Psoas muscle (tissue), 8 donors: ENCODE results near the gene GFPT1. TPM values are rescaled to one million over a fixed set of nuclear protein-coding genes. Genes with fewer than 3 reads are reported as not detected.

ENCODE experiments used
- ATAC-seq, 4 donors: fragments of 200-7000 bp; cut with Tn5 transposase; one replicate each; pipeline ENCODE4 v1.9.1; 2020; ENCODE audit warnings: moderate library complexity in 3 of 4, mild to moderate bottlenecking in 2 of 4
- DNase-seq, 2 donors: peaks; one replicate each; pipeline ENCODE4 v3.0.0-alpha.2; 2020
- H3K27ac ChIP-seq: fragments of 200-600 bp; one replicate; pipeline ENCODE4 v1.8.0; 2022
- H3K27me3 ChIP-seq, 3 donors: fragments of 200-600 bp in 1 of 3; one replicate each; pipeline versions ENCODE4 v1.6.1 to v1.8.0; 2013 to 2022; ENCODE audit warnings: low read length in 2 of 3, mild to moderate bottlenecking in 2 of 3, moderate library complexity in 1 of 3; ENCODE audit not compliant: insufficient read depth in 3 of 3
- H3K36me3 ChIP-seq, 2 donors: fragments of 200-600 bp in 1 of 2; one replicate each; pipeline versions ENCODE4 v1.6.1 to v1.8.0; 2013 to 2022; ENCODE audit warnings: low read depth in 1 of 2, mild to moderate bottlenecking in 1 of 2, moderate library complexity in 1 of 2; ENCODE audit not compliant: insufficient read depth in 1 of 2
- H3K4me1 ChIP-seq: fragments of 200-600 bp; one replicate; pipeline ENCODE4 v1.8.0; 2022
- H3K4me3 ChIP-seq: fragments of 200-600 bp; one replicate; pipeline ENCODE4 v1.8.0; 2022; ENCODE audit warnings: mild to moderate bottlenecking
- H3K9me3 ChIP-seq: fragments of 200-600 bp; one replicate; pipeline ENCODE4 v1.8.0; 2022
- WGBS, 3 donors: extraction: QIAGEN DNeasy Blood & Tissue Kit; methylation state at CpG; one replicate each; pipeline versions ENCODE4 v1.1.6 to v1.1.7; 2013; 5-methylcytosine and 5-hydroxymethylcytosine counted together
- intact Hi-C, 2 donors: fragments of 100-400 bp; cut with DNase I; formaldehyde crosslinking; loops; one replicate each; pipeline versions ENCODE4 v1.11.0 to v1.14.2; 2022
- polyA plus RNA-seq, 3 donors: library from polyadenylated mRNA; stranded (reverse); fragments of 200-250 nt; gene quantifications; one replicate each; pipeline ENCODE4 v1.2.3, GENCODE V29; 2013
- total RNA-seq, 4 donors: library from RNA; stranded (reverse); fragmentation: NEBNext Ultra II Directional in 2 of 4; extraction: Animal tissue kit (Norgen Biotek cat#: 25700) in 2 of 4; gene quantifications; one replicate each; pipeline versions ENCODE4 v1.2.1 to v1.2.4, GENCODE V29; 2021 to 2023
- TF ChIP-seq, protein P1 (sequence below): fragments of 200-600 bp; IDR thresholded peaks from one replicate; pipeline ENCODE4 v1.8.0; 2022; ENCODE audit warnings: antibody characterized with exemption
- donor health status: healthy with polysubstance abuse.
- donor health status: DM: no; HTN: no; CAD: no; lungs with moderate emphysema.
- donor health status: Bipolar disorder and iron deficiency.
- donor health status: healthy.
- donor health status: DM: yes; HTN: yes; CAD: no.
- donor health status: DM: no; HTN: no; CAD: no.
- donor health status: DM: no; HTN: no; CAD: no.
- donor health status: DM: yes; HTN: yes; CAD: no.

GFPT1 gene
- total and polyA plus RNA-seq, 7 donors, result 5.7 to 34.5 (median 19.8) TPM

DNA sequence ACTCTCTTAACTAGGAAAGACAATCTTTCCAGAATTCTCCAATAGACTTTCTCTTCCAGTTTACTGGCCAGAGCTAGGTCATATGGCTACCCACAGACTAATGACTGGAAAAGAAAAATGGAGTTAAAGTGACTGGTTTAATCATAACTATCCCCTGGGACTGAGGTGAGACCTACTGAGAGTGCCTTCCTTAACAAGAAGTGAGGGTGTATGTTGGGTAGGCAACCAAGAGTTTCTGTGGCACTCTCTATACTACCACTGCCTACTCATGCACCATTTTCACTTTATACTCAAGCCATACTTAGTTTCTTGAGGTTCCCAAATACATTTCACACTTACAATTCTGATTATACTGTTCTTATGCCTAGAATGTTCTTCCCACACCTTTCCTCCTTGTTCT lies 6.9 kb upstream of the GFPT1 start:
- no peaks in the 10 kb centered on the region for H3K9me3 ChIP-seq
- H3K36me3 ChIP-seq, result peaks cover 0 to 19% of the 10 kb centered on the region in 2 donors
- ATAC-seq, result no peak
- no peaks in the 10 kb centered on the region for H3K27me3 ChIP-seq
- intact Hi-C loops, result no loop called here
- H3K27ac ChIP-seq, result peak overlapping the region; percentile 25
- no peak for DNase-seq
- peaks cover 17% of the 10 kb centered on the region for H3K4me1 ChIP-seq
- H3K4me3 ChIP-seq, result no peak overlapping the region
- TF ChIP-seq, protein P1, sequence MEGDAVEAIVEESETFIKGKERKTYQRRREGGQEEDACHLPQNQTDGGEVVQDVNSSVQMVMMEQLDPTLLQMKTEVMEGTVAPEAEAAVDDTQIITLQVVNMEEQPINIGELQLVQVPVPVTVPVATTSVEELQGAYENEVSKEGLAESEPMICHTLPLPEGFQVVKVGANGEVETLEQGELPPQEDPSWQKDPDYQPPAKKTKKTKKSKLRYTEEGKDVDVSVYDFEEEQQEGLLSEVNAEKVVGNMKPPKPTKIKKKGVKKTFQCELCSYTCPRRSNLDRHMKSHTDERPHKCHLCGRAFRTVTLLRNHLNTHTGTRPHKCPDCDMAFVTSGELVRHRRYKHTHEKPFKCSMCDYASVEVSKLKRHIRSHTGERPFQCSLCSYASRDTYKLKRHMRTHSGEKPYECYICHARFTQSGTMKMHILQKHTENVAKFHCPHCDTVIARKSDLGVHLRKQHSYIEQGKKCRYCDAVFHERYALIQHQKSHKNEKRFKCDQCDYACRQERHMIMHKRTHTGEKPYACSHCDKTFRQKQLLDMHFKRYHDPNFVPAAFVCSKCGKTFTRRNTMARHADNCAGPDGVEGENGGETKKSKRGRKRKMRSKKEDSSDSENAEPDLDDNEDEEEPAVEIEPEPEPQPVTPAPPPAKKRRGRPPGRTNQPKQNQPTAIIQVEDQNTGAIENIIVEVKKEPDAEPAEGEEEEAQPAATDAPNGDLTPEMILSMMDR, result no peak

- no peaks in the 10 kb centered on the region for H3K27me3 ChIP-seq
- peaks cover 19% of the 10 kb centered on the region for H3K4me1 ChIP-seq
- H3K27ac ChIP-seq, result no peak overlapping the region
- no peaks in the 10 kb centered on the region for H3K36me3 ChIP-seq
- intact Hi-C loops, result no loop called here
- no peak overlapping the region for H3K4me3 ChIP-seq
- no peaks in the 10 kb centered on the region for H3K9me3 ChIP-seq
- ATAC-seq, result no peak
- WGBS, 3 donors, result 82 to 96% (median 85%) methylated on average over 3 of the region's 3 CpGs
- TF ChIP-seq, protein P1, result no peak
- DNase-seq, result no peak
These were observed 3.4 kb upstream of the GFPT1 start for GRCh38 chr2:69390471-69390870.

GRCh38 chr2:69390001-69390400 lies 3.0 kb upstream of the GFPT1 start:
- DNase-seq (no peak), ATAC-seq (no peak)
- 83 to 92% (median 84%) methylated on average over 3 of the region's 3 CpGs for WGBS, 3 donors
- intact Hi-C loops, result no loop called here
- Histone ChIP-seq H3K27ac (no peak overlapping the region), H3K9me3 (no peaks in the 10 kb centered on the region), H3K27me3 (no peaks in the 10 kb centered on the region), H3K36me3 (no peaks in the 10 kb centered on the region), H3K4me1 (peaks cover 16% of the 10 kb centered on the region), H3K4me3 (no peak overlapping the region)
- TF ChIP-seq, protein P1, result no peak

DNA sequence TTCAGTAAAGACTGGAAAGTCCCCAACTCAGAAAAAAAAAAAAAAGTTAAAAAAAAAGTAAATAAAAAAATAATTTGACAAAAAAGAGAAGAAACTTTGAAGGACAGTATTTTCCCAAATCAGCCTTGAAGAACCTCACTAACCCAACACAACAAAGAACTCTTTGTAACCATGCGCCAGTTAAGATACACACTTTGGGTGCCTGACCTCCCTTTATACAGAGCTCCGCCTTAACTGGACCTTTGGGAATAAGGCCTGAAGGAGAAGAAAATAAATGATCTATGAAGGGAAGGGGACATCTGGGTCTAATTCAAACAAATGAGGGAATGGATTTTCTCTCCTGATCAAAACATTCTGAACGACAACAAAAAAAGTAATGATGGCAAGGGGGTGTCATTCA lies 2.2 kb upstream of the GFPT1 start:
- no peaks in the 10 kb centered on the region for H3K9me3 ChIP-seq
- TF ChIP-seq, protein P1, result no peak
- H3K36me3 ChIP-seq, result no peaks in the 10 kb centered on the region
- no peak for DNase-seq
- no peaks in the 10 kb centered on the region for H3K27me3 ChIP-seq
- peaks cover 9% of the 10 kb centered on the region for H3K4me1 ChIP-seq
- no peak for ATAC-seq
- H3K27ac ChIP-seq, result no peak overlapping the region
- no peak overlapping the region for H3K4me3 ChIP-seq
- 92 to 97% (median 93%) methylated on average over 3 of the region's 3 CpGs for WGBS, 3 donors
- intact Hi-C loops, result no loop called here

DNA sequence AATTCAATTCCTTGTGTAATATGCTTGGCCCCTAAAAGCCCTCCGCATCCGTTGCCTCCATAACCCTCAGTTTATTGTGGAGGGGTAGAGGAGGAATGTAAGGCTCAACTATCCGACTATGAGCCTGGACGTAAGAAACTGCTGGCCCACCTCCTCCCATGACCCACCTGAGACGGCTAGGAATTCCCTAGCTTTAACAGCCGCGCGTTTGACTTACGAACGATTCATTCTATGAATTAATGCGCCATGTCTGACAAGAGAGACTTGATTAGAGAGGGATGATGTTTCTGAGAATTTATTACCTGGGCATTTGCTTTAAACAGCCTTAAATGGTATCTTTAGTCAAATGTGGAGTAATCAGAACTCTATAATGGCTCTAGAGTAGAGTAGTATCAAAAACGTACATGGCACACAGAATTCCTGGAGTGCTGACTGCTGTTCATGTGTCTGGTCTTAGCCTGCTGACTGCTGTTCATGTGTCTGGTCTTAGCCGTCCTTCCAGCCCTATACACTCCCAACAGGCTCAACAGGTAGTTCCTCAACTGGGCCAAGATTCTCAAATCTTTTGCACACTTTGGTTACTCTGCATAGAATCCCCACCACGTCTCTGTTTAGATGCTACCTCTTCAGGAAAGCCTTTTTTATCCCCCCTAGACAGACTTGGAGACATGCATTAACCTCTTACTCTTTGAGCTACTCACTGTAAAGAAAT lies 899 bp upstream of the GFPT1 start:
- H3K4me3 ChIP-seq, result peak overlapping the region; percentile 91
- no peaks in the 10 kb centered on the region for H3K36me3 ChIP-seq
- H3K27ac ChIP-seq, result peak overlapping the region; percentile 66
- TF ChIP-seq, protein P1, result no peak
- no peaks in the 10 kb centered on the region for H3K27me3 ChIP-seq
- DNase-seq (no peak), ATAC-seq (peak in 1 of 4 donors; percentile 5)
- 51 to 64% (median 52%) methylated on average over 14 of the region's 14 CpGs for WGBS, 3 donors
- peaks cover 9% of the 10 kb centered on the region for H3K4me1 ChIP-seq
- no peaks in the 10 kb centered on the region for H3K9me3 ChIP-seq
- intact Hi-C loops, result no loop called here
